ENCODE data around the gene ZNF487. TPM values are rescaled to one million over a fixed set of nuclear protein-coding genes. Genes with fewer than 3 reads are reported as not detected.

ZNF487 gene
- total and polyA plus RNA-seq, 2 of the 13 experiments (the other 11 are each of a cell fraction or from before 2014, with no cell fraction given) = 7.4 to 8.8 TPM

GRCh38 chr10:43419997-43420368, 16.9 kb upstream of the ZNF487 start (continued):
- no peak for TF ChIP-seq ZNF225 (CRISPR knock-in tag; IDR thresholded peaks at IDR 0.05)
- TF ChIP-seq CHD2 (IDR thresholded peaks at IDR 0.05; ENCODE audit: low read depth, low read length) = no peak
- TF ChIP-seq RXRB (CRISPR knock-in tag; IDR thresholded peaks at IDR 0.05; ENCODE audit: borderline replicate concordance) = no peak
- no peak for TF ChIP-seq ZNF766 (CRISPR knock-in tag; IDR thresholded peaks at IDR 0.05; ENCODE audit: borderline replicate concordance)
- no peak for TF ChIP-seq FLYWCH1 (CRISPR knock-in tag; IDR thresholded peaks at IDR 0.05)
- TF ChIP-seq SIX4 (CRISPR knock-in tag; IDR thresholded peaks at IDR 0.05) = no peak
- no peak for TF ChIP-seq ATF6 (CRISPR knock-in tag; conservative IDR thresholded peaks at IDR 0.05)
- no peak for TF ChIP-seq CSRNP2 (CRISPR knock-in tag; conservative IDR thresholded peaks at IDR 0.05; ENCODE audit: low read depth)
- TF ChIP-seq ZNF775 (CRISPR knock-in tag; IDR thresholded peaks at IDR 0.05; ENCODE audit: borderline replicate concordance) = 0 out of 2 replicates have a peak, but pooled peaks have one; percentile 7
- TF ChIP-seq GMEB2 (CRISPR knock-in tag; IDR thresholded peaks at IDR 0.05; ENCODE audit: low read depth) = no peak
- TF ChIP-seq ATF7 (IDR thresholded peaks at IDR 0.05) = no peak
- TF ChIP-seq ATF7 (CRISPR knock-in tag; IDR thresholded peaks at IDR 0.05) = no peak
- TF ChIP-seq CENPX (CRISPR knock-in tag; IDR thresholded peaks at IDR 0.05) = no peak
- TF ChIP-seq MLXIP (CRISPR knock-in tag; IDR thresholded peaks at IDR 0.05; ENCODE audit: borderline replicate concordance) = no peak
- no peak for TF ChIP-seq HDAC2 (CRISPR knock-in tag; IDR thresholded peaks at IDR 0.05)
- TF ChIP-seq ZNF207 (IDR thresholded peaks at IDR 0.05; ENCODE audit: borderline replicate concordance) = no peak
- TF ChIP-seq MXD3 (CRISPR knock-in tag; IDR thresholded peaks at IDR 0.05) = no peak
- TF ChIP-seq HOXA7 (CRISPR knock-in tag; IDR thresholded peaks at IDR 0.05) = no peak
- TF ChIP-seq TBP (CRISPR knock-in tag; IDR thresholded peaks at IDR 0.05) = no peak
- no peak for TF ChIP-seq ZNF800 (CRISPR knock-in tag; IDR thresholded peaks at IDR 0.05)
- no peak for TF ChIP-seq SYNCRIP (IDR thresholded peaks at IDR 0.05; ENCODE audit: insufficient read depth, low read depth, low read length)

Measured in HepG2 (cell line).